A673 (cell line): Measurements from ENCODE around the gene IL23A.

Experiments used
- EZH2 ChIP-seq: fragments of 200-600 bp; sonication (generic); IDR thresholded peaks from 2 replicates; pipeline ENCODE4 v1.6.1; 2017; ENCODE audit warnings: borderline replicate concordance, low read depth, mild to moderate bottlenecking, mixed read lengths, antibody characterized with exemption, low read length; ENCODE audit not compliant: poor library complexity, severe bottlenecking
- TF ChIP-seq, protein P1 (sequence below): fragments of 300-800, 200-600 bp; sonication (generic); conservative IDR thresholded peaks from 2 replicates; pipeline ENCODE4 v1.5.1; 2017; ENCODE audit warnings: low read depth, mild to moderate bottlenecking, antibody characterized with exemption, low read length, moderate library complexity, mixed read lengths

DNA sequence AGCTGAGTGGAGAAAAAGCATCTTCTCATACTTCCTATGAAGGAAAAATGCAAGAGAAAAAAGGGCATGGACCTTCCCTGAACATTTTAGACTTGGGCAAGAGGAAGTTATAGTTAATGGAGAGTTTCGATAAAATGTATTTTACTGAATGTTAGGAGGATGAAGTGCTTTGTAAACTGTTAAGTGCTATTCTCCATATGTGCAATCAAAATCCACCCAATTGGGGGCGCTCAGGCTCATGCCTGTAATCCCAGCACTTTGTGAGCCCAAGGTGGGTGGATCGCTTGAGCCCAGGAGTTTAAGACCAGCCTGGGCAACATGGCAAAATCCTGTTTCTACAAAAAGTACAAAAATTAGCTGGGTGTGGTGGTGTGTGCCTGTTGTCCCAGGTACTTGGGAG, 21.0 kb upstream of the IL23A start:
- TF ChIP-seq, protein P1, sequence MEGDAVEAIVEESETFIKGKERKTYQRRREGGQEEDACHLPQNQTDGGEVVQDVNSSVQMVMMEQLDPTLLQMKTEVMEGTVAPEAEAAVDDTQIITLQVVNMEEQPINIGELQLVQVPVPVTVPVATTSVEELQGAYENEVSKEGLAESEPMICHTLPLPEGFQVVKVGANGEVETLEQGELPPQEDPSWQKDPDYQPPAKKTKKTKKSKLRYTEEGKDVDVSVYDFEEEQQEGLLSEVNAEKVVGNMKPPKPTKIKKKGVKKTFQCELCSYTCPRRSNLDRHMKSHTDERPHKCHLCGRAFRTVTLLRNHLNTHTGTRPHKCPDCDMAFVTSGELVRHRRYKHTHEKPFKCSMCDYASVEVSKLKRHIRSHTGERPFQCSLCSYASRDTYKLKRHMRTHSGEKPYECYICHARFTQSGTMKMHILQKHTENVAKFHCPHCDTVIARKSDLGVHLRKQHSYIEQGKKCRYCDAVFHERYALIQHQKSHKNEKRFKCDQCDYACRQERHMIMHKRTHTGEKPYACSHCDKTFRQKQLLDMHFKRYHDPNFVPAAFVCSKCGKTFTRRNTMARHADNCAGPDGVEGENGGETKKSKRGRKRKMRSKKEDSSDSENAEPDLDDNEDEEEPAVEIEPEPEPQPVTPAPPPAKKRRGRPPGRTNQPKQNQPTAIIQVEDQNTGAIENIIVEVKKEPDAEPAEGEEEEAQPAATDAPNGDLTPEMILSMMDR, result peak; percentile 35
- TF ChIP-seq EZH2, result no peak
